SU-DHL-6 (cell line): ENCODE results near the gene DAPL1.

Experiments
- H2AFZ ChIP-seq: fragments of 200-600 bp; sonication (generic); 2 replicates; pipeline ENCODE4 v1.6.1; 2014; ENCODE audit warnings: low read depth, mild to moderate bottlenecking, moderate library complexity, mixed read lengths, antibody characterized with exemption, low read length; ENCODE audit not compliant: severe bottlenecking
- H3F3A ChIP-seq: fragments of 200-600 bp; shearing (Covaris generic); 2 replicates; pipeline ENCODE4 v1.6.0; 2016; ENCODE audit warnings: antibody characterized with exemption, mild to moderate bottlenecking; ENCODE audit not compliant: insufficient read depth
- H3K27ac ChIP-seq: fragments of 200-600 bp; sonication (generic); 2 replicates; pipeline ENCODE4 v1.5.1; 2016; ENCODE audit warnings: low read depth, mild to moderate bottlenecking, low read length, moderate library complexity, mixed read lengths
- H3K27me3 ChIP-seq: fragments of 200-600 bp; sonication (generic), shearing (Covaris generic); 2 replicates; pipeline ENCODE4 v1.6.0; 2014; ENCODE audit warnings: mild to moderate bottlenecking, low read length
- H3K36me3 ChIP-seq: fragments of 200-600 bp; sonication (generic); 2 replicates; pipeline ENCODE4 v1.6.1; 2014; ENCODE audit warnings: mild to moderate bottlenecking, low read length, mixed read lengths
- H3K4me2 ChIP-seq: fragments of 300-600, 200-600 bp; shearing (Covaris generic), sonication (generic); 2 replicates; pipeline ENCODE4 v1.6.0; 2014; ENCODE audit warnings: low read length, low read depth, mild to moderate bottlenecking; ENCODE audit not compliant: poor library complexity, severe bottlenecking
- H3K4me3 ChIP-seq: fragments of 200-600 bp; sonication (generic); 2 replicates; pipeline ENCODE4 v1.5.1; 2014; ENCODE audit warnings: antibody characterized with exemption, low read length, mild to moderate bottlenecking, mixed read lengths; ENCODE audit not compliant: insufficient read depth, poor library complexity, severe bottlenecking
- H3K79me2 ChIP-seq: fragments of 200-600 bp; sonication (generic); 2 replicates; pipeline ENCODE4 v1.6.1; 2014; ENCODE audit warnings: mild to moderate bottlenecking, low read length, moderate library complexity; ENCODE audit not compliant: insufficient read depth
- H3K9ac ChIP-seq: fragments of 200-600 bp; sonication (generic); 2 replicates; pipeline ENCODE4 v1.7.0; 2014; ENCODE audit warnings: mild to moderate bottlenecking, low read length
- H3K9me2 ChIP-seq: fragments of 200-600 bp; sonication (generic); replicated peaks from 2 replicates; pipeline ENCODE4 v1.6.1; 2014; ENCODE audit warnings: low read length; ENCODE audit not compliant: insufficient read depth
- H3K9me3 ChIP-seq: fragments of 200-600 bp; sonication (generic); 2 replicates; pipeline ENCODE4 v1.6.1; 2014; ENCODE audit warnings: low read length, mixed read lengths; ENCODE audit not compliant: insufficient read depth
- H4K20me1 ChIP-seq: fragments of 200-600 bp; sonication (generic); 2 replicates; pipeline ENCODE4 v1.6.1; 2014; ENCODE audit warnings: low read depth, mild to moderate bottlenecking, antibody characterized with exemption, low read length, moderate library complexity, mixed read lengths
- CTCF ChIP-seq: fragments of 200-600 bp; sonication (generic); IDR thresholded peaks from one replicate; pipeline ENCODE4 v1.5.1; 2017; ENCODE audit warnings: antibody characterized with exemption, mild to moderate bottlenecking, low read length, moderate library complexity; ENCODE audit not compliant: insufficient read depth, poor library complexity, severe bottlenecking
- EZH2phosphoT487 ChIP-seq: fragments of 200-600 bp; sonication (generic), shearing (Covaris generic); conservative IDR thresholded peaks from 2 replicates; pipeline ENCODE4 v1.6.1; 2018; ENCODE audit warnings: mild to moderate bottlenecking, antibody characterized with exemption, low read length, moderate library complexity, mixed read lengths

DAPL1 gene

GRCh38 chr2:158762336-158762735 is 32.8 kb upstream of the DAPL1 start:
- no peak overlapping the region for H2AFZ ChIP-seq
- no peaks in the 10 kb centered on the region for H3K79me2 ChIP-seq
- no peaks in the 10 kb centered on the region for H3K36me3 ChIP-seq
- H3F3A ChIP-seq, result no peaks in the 10 kb centered on the region
- no peak overlapping the region for H3K4me2 ChIP-seq
- no peak overlapping the region for H3K4me3 ChIP-seq
- no peaks in the 10 kb centered on the region for H4K20me1 ChIP-seq
- H3K9me2 ChIP-seq, result no peaks in the 10 kb centered on the region
- no peak overlapping the region for H3K9ac ChIP-seq
- no peaks in the 10 kb centered on the region for H3K27me3 ChIP-seq
- H3K27ac ChIP-seq, result no peak overlapping the region
- TF ChIP-seq CTCF, result no peak
- no peak for TF ChIP-seq EZH2phosphoT487
- H3K9me3 ChIP-seq, result no peaks in the 10 kb centered on the region

- H3K9ac ChIP-seq, result no peak overlapping the region
- no peak for TF ChIP-seq CTCF
- TF ChIP-seq EZH2phosphoT487, result no peak
- H3F3A ChIP-seq, result no peaks in the 10 kb centered on the region
- H3K9me2 ChIP-seq, result no peaks in the 10 kb centered on the region
- H2AFZ ChIP-seq, result no peak overlapping the region
- no peaks in the 10 kb centered on the region for H3K79me2 ChIP-seq
- no peaks in the 10 kb centered on the region for H3K36me3 ChIP-seq
- no peaks in the 10 kb centered on the region for H3K27me3 ChIP-seq
- no peaks in the 10 kb centered on the region for H4K20me1 ChIP-seq
- no peak overlapping the region for H3K4me3 ChIP-seq
- no peak overlapping the region for H3K27ac ChIP-seq
- H3K4me2 ChIP-seq, result no peak overlapping the region
- no peaks in the 10 kb centered on the region for H3K9me3 ChIP-seq
Measured at GRCh38 chr2:158766524-158766923, 28.6 kb upstream of the DAPL1 start.

GRCh38 chr2:158772306-158773078 is 22.6 kb upstream of the DAPL1 start:
- H3K79me2 ChIP-seq, result no peaks in the 10 kb centered on the region
- H3K4me3 ChIP-seq, result no peak overlapping the region
- no peaks in the 10 kb centered on the region for H3K36me3 ChIP-seq
- no peak for TF ChIP-seq EZH2phosphoT487
- TF ChIP-seq CTCF, result no peak
- no peaks in the 10 kb centered on the region for H3K27me3 ChIP-seq
- no peaks in the 10 kb centered on the region for H4K20me1 ChIP-seq
- no peak overlapping the region for H3K9ac ChIP-seq
- no peaks in the 10 kb centered on the region for H3K9me3 ChIP-seq
- H3K9me2 ChIP-seq, result no peaks in the 10 kb centered on the region
- H3K27ac ChIP-seq, result no peak overlapping the region
- H3K4me2 ChIP-seq, result no peak overlapping the region
- no peak overlapping the region for H2AFZ ChIP-seq
- no peaks in the 10 kb centered on the region for H3F3A ChIP-seq
